H54 (cell line): ENCODE measurements around the gene E2F3.

Experiments
- DNase-seq: peaks from one replicate; pipeline ENCODE4 v3.0.0; 2011; ENCODE audit warnings: low spot score, mixed read lengths; ENCODE audit not compliant: insufficient read length
- FAIRE-seq: peaks from 3 replicates; lab custom pipeline; 2011; peaks lifted over from hg19 to GRCh38; lab: Jason Lieb, UNC
- POLR2A ChIP-seq: IDR thresholded peaks from 2 replicates; pipeline ENCODE4 v1.6.1; 2011; ENCODE audit warnings: low read depth, mild to moderate bottlenecking, low read length

E2F3 gene

DNA sequence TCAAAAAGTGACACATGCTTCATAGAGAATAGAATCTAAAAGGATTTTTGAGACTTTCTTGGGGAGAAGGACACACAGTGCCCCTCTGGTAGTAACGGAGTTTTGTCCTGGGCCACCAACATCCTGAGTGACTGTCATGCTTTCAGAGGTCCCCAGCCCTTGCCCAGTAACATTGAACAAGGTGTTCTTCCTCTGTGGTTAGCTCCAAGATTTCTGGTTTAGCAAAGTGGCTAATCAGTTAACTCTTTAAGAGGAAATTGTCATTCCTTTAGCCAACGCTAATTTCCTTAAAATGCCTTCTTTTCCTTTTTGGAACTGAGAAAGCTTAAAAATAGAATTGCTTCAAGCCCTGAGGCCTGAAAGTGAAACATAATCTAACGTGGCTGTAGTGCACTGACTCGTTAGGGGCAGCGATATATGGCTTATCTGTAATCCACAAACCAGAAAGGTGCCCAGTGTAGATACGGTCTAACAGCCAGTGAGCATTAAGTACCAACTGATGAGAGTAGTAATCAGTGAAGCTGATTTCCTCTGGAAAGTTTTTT, 7.8 kb downstream of the E2F3 start:
- TF ChIP-seq POLR2A: no peak
- DNase-seq: no peak
- FAIRE-seq: no peak

DNA sequence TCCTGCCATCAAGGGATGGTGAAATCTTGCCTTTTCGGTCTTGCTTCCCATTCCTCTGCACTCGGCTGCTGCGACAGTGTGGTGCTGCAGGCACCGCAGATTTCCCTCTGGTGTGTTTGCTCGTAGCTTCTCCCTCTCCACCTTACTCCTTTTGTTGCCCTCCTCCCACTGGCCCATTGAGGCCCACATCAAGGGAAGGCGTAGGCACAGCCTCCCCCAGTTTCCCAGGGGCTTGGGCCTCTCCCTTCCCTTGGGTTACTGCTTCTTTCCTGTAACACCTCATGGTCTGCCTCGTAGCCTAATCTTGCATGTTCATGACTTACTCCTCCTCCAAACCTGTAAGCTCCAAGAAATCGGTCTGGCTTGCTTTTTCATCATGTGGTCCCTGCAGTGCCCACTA, 9.9 kb downstream of the E2F3 start:
- no peak for TF ChIP-seq POLR2A
- FAIRE-seq (no peak), DNase-seq (no peak)

DNA sequence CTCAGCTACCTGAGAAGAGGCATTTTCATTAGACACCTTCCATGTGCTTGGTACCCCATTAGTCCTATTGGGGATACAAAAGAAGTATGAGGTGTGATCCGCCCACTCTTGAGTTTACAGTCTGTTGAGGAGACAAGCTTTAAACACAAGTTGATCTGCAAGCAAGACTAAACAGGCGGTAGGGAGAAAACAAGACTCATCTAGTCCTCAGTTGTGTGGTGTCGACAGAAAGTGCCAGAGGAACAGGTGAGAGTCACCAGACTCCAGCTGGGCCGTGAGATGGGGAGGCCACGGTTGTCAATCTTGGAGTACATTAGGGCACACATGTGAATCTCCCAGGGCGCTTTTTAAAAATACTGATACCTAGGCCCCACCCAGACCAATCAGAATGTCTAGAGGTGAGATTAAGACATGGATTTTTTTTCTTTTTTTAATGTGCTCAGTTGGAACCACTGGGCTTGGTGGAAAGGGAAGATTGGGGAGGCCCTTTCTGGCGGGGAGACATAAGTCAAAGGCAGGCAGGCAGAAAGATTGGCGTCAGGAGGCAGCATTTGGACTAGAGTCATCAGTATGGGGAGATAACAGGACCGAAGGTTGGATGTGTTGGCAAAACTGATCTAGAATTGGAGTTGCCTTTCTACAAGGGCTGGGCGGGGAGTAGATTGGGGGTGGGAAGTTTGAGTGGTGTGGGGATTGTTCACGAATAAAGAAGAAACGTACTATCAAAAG, 10.4 kb downstream of the E2F3 start:
- no peak for TF ChIP-seq POLR2A
- no peak for FAIRE-seq
- no peak for DNase-seq

DNA sequence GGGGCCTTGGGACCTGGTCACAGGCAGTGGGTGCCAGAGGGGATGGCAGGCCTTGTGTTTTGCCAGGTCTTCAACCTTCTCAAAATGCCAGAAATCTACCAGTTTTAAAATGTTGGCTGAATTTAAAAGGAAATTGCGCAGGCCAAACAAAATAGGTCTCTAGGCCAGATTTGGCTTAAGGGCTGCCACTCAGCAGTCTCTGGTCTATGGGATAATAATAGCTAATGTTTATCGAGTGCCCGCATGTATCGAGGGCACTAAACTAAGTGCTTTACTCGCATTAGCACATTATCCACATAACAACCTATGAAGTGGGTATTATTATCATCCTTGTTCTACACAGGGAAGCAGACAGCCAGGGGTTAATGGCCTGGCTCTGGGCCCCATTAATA, 11.0 kb downstream of the E2F3 start:
- TF ChIP-seq POLR2A: no peak
- FAIRE-seq: no peak
- DNase-seq: no peak

DNA sequence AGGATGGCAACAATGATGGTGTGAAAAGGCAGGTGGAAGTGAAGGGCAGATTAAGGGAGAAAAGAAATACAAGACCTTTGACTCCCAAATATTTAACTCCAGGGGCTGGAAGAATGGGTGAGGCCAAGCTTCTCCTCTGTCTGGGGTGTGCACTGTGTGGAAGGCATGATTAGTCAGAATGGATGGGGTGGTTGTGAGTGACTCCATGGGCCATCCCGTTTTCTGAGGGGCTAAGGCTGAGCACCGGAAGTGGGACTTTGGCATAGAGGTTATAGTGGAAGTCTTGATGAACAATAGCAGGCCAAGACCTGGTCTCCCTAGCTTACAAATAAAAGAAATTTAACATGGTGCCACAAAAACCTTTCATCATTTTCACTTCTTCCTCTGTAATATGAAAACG, 12.1 kb downstream of the E2F3 start:
- TF ChIP-seq POLR2A: no peak
- no peak for FAIRE-seq
- DNase-seq: no peak

DNA sequence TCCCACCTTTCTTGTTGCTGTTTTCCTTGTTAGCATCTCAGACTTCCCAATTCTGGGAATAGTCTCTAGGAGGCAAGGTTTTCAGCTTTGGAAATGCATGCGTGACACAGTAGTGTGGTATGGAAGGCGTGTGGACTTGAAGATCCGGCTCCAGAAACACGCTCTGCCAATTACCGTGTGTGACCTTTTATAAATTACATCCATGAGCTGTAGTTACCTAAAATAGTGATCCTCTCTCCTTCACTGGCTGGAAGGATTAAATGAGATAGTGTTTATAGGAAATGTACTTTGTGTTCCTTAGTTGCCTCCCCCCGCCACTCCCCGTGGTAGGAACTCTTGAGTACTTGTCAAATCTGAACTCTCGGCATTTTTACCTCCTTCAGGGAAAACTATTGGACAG, 13.0 kb downstream of the E2F3 start:
- DNase-seq (no peak), FAIRE-seq (no peak)

DNA sequence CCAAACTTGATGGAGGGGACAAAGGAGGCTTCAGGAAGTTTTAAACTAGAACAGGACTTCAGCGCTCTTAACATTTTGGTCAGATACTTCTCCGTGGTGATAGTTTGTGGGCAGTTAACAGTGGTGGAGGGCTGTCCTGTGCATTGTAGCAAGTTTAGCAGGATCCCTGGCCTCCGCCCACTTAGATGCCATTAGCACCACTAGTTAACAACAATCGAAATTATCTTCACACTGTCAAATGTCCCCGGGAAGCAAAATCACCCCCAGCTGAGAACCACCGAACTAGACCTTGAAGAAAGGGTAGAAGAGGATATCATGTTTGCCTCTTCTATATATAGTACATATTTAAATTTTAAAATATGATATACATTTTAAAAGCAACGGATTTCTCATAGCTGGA, 13.6 kb downstream of the E2F3 start:
- DNase-seq (no peak), FAIRE-seq (no peak)
- no peak for TF ChIP-seq POLR2A

More for the DNA sequence above, 13.0 kb downstream of the E2F3 start:
- TF ChIP-seq POLR2A: no peak

DNA sequence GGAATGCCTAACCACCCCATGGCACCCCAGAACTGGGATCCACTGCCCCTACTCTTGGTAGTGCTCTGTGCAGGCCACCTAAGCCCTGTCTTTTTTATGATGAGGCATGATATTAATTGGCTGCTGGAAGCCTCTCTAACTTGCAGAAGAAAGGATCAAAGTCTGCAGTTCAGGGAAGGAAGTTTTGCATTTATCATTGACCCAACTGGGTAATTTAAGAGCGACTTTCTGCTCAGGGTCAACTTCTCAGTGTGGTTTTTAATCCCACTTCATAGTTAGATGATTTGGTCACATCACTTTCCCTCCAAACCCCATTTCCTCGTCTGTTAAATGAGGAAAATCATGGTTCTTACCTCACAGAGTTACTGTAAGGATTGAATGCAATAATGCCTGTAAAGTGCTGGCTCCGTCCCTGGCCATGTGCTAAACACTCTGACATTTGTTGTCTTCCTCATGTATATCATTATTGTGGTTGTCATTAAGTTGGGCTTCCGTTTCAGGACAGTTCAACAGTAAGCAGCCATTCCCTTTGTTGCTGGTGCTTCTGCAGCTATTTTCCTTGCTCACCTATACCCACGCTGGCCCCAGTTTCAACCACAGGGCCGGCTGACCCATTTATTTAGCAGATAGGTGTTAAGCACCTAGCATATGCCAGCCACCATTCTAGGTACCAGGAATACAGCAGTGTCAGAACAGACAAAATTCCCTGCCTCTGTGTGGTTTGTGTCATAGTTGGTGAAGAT, 14.2 kb downstream of the E2F3 start:
- no peak for TF ChIP-seq POLR2A
- DNase-seq (no peak), FAIRE-seq (no peak)

DNA sequence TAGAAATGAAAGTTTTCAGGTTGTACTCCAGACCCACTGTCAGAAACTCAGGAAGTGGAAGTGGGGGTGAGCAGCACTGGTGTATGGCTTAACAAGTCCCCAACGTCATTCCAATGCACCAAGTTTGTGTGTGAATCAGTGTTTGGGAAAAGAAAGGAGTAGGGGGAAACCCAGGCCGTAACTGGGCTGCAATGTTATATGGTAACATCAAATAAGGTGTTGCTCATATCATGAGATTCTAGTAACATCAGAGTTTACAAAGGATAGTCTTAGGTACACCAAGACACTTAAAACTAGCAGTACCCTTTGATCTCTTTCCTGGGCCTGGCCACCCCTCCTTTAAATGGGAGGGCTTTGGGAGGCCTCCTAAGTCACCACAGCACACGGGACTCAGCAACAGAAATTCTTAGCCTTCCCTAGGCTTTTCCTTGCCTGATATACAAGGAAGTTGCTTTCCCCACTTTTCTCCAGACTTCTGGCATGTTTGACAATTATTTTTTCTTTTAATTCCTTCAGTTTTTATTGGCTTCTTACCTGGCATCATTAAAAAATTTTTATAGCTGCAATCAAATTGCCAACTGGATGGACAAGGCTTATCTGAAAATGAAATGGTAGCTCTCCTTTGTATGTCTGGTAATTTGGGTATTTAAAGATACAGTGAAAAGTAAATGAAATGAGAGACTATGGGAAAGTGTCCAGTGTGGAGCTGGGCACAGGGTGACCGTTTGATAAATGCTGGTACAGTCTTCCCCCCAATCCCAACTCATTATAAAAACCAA, 15.1 kb downstream of the E2F3 start:
- DNase-seq (no peak), FAIRE-seq (no peak)
- TF ChIP-seq POLR2A: no peak

DNA sequence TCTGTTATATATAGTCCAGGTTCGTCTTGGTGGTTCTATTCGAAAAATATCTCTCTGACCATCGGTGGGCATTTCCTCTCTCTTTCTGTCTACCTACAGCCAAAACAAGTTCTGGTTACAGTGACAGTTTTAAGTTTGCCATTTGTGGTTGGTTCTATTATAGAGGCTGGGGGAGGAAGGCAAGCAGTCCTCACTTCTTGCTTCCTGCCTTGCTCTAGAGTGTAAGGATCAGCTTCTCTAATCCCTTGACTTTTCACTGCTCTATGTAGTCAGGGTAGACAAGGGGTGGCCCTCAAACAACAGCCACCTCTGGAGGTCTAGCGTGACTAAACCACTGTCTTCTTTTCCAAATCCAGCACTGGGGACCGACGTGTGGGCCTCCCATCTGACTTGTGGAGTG, 16.1 kb downstream of the E2F3 start:
- FAIRE-seq (no peak), DNase-seq (no peak)
- TF ChIP-seq POLR2A: no peak

DNA sequence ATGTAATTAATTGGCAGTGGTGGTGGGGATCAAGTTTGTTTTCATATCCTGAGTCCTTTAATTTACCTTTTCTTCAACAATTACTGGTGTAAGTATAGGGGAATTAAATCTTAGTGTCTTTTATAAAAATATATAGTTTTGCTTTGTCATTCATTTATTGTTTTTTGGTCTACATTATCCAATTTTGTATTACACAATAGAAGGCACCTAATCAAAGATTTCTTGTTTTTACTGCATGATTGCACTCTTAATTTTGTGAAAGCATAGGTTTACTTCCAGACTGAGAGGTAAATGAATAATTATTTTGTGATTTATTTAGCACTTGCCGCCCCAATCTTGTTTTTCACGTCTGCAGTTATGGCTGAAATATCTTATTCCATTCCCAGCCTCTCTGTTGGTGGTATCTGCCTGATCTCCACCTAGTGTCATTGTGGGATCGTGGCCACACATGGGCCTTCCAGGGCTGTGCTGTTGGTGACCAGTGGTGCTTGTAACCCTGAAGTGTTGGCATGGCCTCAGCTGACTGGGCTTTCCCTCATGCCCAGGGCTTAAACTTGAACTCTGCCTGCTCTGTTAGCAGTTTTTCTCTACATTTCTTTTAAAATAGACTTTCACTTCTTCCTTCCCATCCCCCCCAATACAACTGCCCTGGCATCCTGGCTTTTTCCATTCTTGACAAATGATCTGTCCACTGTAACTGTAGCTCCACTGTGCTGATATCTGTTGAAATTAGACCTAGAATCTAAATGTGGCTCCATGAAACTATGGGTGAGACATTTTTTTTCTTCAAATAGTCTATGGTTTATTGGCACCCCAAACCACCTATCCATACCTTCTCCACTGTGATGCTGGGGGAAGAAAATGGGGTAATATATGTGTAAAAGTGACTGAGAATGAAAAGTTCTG, 24.8 kb downstream of the E2F3 start:
- TF ChIP-seq POLR2A: no peak
- FAIRE-seq: no peak
- DNase-seq: no peak

DNA sequence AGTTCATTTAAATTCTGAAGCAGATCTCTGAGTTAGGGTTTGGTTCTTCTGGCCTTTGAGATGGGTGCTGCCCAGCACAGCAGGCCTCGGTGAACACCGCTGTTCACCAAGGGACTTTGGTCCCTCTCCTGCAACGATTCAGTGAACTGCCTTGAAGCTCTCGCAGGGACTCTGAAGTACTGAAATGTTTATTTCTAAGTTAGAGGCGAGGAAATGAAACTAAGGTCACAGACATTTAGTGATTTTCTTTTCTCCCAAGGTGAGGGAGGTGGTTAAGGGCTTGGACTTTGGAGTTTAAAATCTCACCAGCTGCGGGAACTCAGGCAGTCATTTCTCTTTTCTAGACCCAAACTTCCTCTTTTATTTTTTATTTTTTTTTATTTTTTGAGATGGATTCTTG, 26.2 kb downstream of the E2F3 start:
- no peak for TF ChIP-seq POLR2A
- no peak for DNase-seq
- no peak for FAIRE-seq

DNA sequence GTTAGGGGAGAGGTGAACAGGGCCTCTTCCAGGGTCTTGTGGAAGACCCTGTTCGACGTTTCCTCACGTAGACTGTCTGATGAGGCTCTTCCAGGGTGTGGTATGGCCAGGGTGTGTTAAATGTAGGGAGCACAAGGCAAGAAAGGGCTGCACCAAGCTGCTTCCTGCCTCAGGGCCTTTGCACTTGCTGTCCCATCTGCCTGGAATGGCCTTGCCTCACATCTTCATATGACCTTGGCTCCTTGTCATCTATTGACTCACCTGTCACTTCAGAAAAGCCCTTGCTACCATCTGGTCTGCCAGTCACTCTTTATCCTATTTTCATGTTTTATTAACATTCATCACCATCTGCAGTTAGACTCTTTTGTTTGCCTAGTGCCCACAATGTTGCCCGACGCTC, 31.0 kb downstream of the E2F3 start:
- DNase-seq (no peak), FAIRE-seq (no peak)
- no peak for TF ChIP-seq POLR2A

DNA sequence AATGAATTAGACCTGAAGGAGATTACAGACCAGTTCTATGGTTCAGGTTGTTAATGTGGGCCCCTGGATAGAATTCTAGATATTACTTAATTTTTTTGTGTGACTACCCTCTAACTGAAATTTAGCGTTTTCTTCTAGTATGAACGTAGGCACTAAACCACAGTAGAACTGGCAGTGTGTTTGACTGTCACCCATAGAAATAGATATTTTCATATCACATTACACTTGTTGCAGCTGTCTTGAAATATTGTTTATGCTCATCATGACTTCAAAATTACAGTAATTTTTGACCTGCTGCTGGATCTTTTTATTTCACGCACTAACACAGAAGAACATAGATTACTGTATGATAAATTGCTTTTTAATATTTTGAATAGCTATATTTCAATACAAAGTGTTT, 31.6 kb downstream of the E2F3 start:
- TF ChIP-seq POLR2A: no peak
- no peak for DNase-seq
- no peak for FAIRE-seq
